ENCODE data around the gene ADAMTS9. TPM values are rescaled to one million over a fixed set of nuclear protein-coding genes. Genes with fewer than 3 reads are reported as not detected.

Gene ADAMTS9
- total RNA-seq, 2 donors from 2014 or later = 16.1 to 38.0 TPM

DNA sequence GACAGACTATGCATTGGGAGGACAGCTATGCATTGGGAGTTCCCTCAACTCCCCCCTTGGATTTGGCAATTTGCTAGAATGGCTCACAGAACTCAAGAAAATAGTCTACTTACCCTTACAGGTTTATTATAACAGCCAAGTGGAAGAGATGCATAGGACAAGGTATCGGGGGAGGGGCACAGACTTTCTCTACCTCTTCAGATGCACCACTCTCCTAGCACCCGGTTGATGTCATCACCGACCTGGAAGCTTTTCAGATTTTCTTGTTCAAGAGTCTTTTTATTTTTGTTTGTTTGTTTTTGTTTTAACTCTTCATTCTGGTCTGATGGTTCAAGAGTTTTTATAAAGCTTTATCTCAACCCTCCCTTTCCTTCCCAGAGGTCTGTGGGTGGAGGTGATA is 20.7 kb upstream of the ADAMTS9 start:
- Mint-ChIP-seq H3K27me3 (ENCODE audit: insufficient read depth) (peaks cover 41% of the 10 kb centered on the region), H3K4me1 (peaks cover 23% of the 10 kb centered on the region), H3K27ac (no peak overlapping the region), H3K4me3 (no peak overlapping the region), H3K36me3 (ENCODE audit: low read depth) (no peaks in the 10 kb centered on the region), H3K9me3 (peaks cover 1% of the 10 kb centered on the region)
- DNase-seq = no peak
- H3K9me3 ChIP-seq (ENCODE audit: control insufficient read depth, low read length) = peaks cover 6% of the 10 kb centered on the region
- H3K27ac ChIP-seq (ENCODE audit: low read depth, low read length) = no peak overlapping the region
- TF ChIP-seq, protein P1, sequence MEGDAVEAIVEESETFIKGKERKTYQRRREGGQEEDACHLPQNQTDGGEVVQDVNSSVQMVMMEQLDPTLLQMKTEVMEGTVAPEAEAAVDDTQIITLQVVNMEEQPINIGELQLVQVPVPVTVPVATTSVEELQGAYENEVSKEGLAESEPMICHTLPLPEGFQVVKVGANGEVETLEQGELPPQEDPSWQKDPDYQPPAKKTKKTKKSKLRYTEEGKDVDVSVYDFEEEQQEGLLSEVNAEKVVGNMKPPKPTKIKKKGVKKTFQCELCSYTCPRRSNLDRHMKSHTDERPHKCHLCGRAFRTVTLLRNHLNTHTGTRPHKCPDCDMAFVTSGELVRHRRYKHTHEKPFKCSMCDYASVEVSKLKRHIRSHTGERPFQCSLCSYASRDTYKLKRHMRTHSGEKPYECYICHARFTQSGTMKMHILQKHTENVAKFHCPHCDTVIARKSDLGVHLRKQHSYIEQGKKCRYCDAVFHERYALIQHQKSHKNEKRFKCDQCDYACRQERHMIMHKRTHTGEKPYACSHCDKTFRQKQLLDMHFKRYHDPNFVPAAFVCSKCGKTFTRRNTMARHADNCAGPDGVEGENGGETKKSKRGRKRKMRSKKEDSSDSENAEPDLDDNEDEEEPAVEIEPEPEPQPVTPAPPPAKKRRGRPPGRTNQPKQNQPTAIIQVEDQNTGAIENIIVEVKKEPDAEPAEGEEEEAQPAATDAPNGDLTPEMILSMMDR (conservative IDR thresholded peaks at IDR 0.05) = no peak
- H3K27me3 ChIP-seq (ENCODE audit: control insufficient read depth, insufficient read depth, low read length, poor library complexity, severe bottlenecking) = peaks cover 46% of the 10 kb centered on the region
- H3K36me3 ChIP-seq (ENCODE audit: control insufficient read depth, insufficient read depth, low read length) = no peaks in the 10 kb centered on the region
- H3K4me3 ChIP-seq (ENCODE audit: low read length) = no peak overlapping the region
- 90% methylated on average over 3 of the region's 3 CpGs; no CpG with 5 or more reads in 1 of the 2 experiments for WGBS, 2 experiments (ENCODE audit: insufficient coverage in 1 of 2, insufficient read length in 1 of 2)
- peaks cover 3% of the 10 kb centered on the region for H3K4me1 ChIP-seq (ENCODE audit: control insufficient read depth, insufficient read depth, low read length)
- no peak overlapping the region for H3K9ac ChIP-seq (ENCODE audit: extremely low read depth, low read length, poor library complexity, severe bottlenecking)

DNA sequence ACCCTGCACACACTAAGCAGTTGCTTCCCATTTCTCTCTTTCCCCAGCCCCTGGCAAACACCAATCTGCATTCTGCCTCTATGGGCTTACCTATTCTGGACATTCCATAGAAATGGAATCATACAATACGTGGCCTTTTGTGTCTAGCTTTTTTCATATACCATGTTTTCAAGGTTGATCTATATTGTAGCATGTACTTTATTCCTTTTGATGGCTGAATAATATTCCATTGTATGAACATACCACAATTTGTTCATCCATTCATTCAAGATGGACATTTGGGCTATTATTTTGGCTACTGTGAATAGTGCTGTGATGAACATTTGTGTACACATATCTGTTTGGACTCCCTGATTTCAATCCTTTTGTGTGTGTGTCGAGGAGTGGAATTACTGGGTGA is 18.1 kb upstream of the ADAMTS9 start:
- Mint-ChIP-seq H3K4me3 (no peak overlapping the region), H3K9me3 (peaks cover 1% of the 10 kb centered on the region), H3K27me3 (ENCODE audit: insufficient read depth) (peaks cover 31% of the 10 kb centered on the region), H3K4me1 (peaks cover 30% of the 10 kb centered on the region), H3K27ac (no peak overlapping the region), H3K36me3 (ENCODE audit: low read depth) (no peaks in the 10 kb centered on the region)
- Histone ChIP-seq H3K4me3 (ENCODE audit: low read length) (no peak overlapping the region), H3K9me3 (ENCODE audit: control insufficient read depth, low read length) (no peaks in the 10 kb centered on the region), H3K9ac (ENCODE audit: extremely low read depth, low read length, poor library complexity, severe bottlenecking) (no peak overlapping the region), H3K27ac (ENCODE audit: low read depth, low read length) (no peak overlapping the region), H3K36me3 (ENCODE audit: control insufficient read depth, insufficient read depth, low read length) (no peaks in the 10 kb centered on the region), H3K4me1 (ENCODE audit: control insufficient read depth, insufficient read depth, low read length) (peaks cover 7% of the 10 kb centered on the region), H3K27me3 (ENCODE audit: control insufficient read depth, insufficient read depth, low read length, poor library complexity, severe bottlenecking) (peaks cover 39% of the 10 kb centered on the region)
- no peak for DNase-seq
- WGBS, 2 experiments (ENCODE audit: insufficient coverage in 1 of 2, insufficient read length in 1 of 2) = 85 to 100% methylated on average over 1 to 2 of the region's 2 CpGs
- TF ChIP-seq, protein P1 (conservative IDR thresholded peaks at IDR 0.05) = no peak

DNA sequence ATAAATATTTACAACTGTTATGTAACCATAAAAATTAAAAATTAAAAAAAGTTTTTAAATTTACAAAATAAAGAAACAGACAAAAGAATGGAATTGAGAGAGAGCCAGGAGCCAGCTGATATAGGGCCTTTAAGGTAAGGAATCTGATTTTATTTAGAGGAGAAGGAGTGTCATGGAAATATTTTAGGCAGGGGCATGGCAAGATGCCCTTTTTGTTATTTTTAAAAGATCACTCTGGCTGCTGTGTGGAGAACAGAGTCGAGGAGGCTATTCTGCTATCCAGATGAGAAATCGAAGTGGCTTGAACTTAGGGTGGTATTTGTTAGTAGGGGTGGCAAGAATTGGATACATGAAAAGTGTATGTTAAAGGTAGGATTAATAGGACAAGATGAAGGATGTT is 9.1 kb upstream of the ADAMTS9 start:
- Histone ChIP-seq H3K9ac (ENCODE audit: extremely low read depth, low read length, poor library complexity, severe bottlenecking) (no peak overlapping the region), H3K4me3 (ENCODE audit: low read length) (no peak overlapping the region), H3K27me3 (ENCODE audit: control insufficient read depth, insufficient read depth, low read length, poor library complexity, severe bottlenecking) (no peaks in the 10 kb centered on the region), H3K4me1 (ENCODE audit: control insufficient read depth, insufficient read depth, low read length) (no peaks in the 10 kb centered on the region), H3K27ac (ENCODE audit: low read depth, low read length) (no peak overlapping the region), H3K9me3 (ENCODE audit: control insufficient read depth, low read length) (no peaks in the 10 kb centered on the region), H3K36me3 (ENCODE audit: control insufficient read depth, insufficient read depth, low read length) (no peaks in the 10 kb centered on the region)
- WGBS, 2 experiments (ENCODE audit: insufficient coverage in 1 of 2, insufficient read length in 1 of 2) = 92% methylated on average over 2 of the region's 2 CpGs; no CpG with 5 or more reads in 1 of the 2 experiments
- Mint-ChIP-seq H3K9me3 (no peaks in the 10 kb centered on the region), H3K27ac (no peak overlapping the region), H3K27me3 (ENCODE audit: insufficient read depth) (peaks cover 3% of the 10 kb centered on the region), H3K4me3 (no peak overlapping the region), H3K4me1 (peaks cover 22% of the 10 kb centered on the region), H3K36me3 (ENCODE audit: low read depth) (no peaks in the 10 kb centered on the region)
- DNase-seq = no peak
- TF ChIP-seq, protein P1 (conservative IDR thresholded peaks at IDR 0.05) = no peak

All from endodermal cell (in vitro differentiated cells).